ENCODE results near the gene TMEM185B. TPM values are rescaled to one million over a fixed set of nuclear protein-coding genes. Genes with fewer than 3 reads are reported as not detected.
A peak's percentile ranks its signal among the peaks of the same experiment; 100 is the strongest.
"Not testable (repeated sequence)": the region's sequence is repeated elsewhere in the genome, so short reads cannot be mapped to it uniquely, and the experiment has no call there.

Gene TMEM185B
- total and polyA plus RNA-seq, 4 donors = 4.9 to 20.8 (median 12.8) TPM

GRCh38 chr2:120238728-120239487, 15.7 kb upstream of the TMEM185B start:
- Histone ChIP-seq H3K9me3 (ENCODE audit: control insufficient read depth, low read length) (no peaks in the 10 kb centered on the region), H3K36me3 (ENCODE audit: control insufficient read depth in 1 of 2, insufficient read depth in 2 of 2, low read length in 1 of 2) (no peaks in the 10 kb centered on the region), H3K27me3 (ENCODE audit: control insufficient read depth in 1 of 2, insufficient read depth in 2 of 2, low read length in 1 of 2) (no peaks in the 10 kb centered on the region), H3K4me3 (ENCODE audit: low read length in 2 of 2) (no peak overlapping the region), H3K4me1 (ENCODE audit: control insufficient read depth in 1 of 2, insufficient read depth in 2 of 2, low read length in 2 of 2) (no peaks in the 10 kb centered on the region), H3K27ac (ENCODE audit: low read depth in 1 of 2, low read length in 2 of 2) (no peak overlapping the region)
- intact Hi-C loops (cut with DNase I) = no loop called here
- DNase-seq (peak; percentile 72 to 88), ATAC-seq (ENCODE audit: low FRiP score) (peak; percentile 51)
- 81 to 89% methylated on average over 22 of the region's 22 CpGs for WGBS, 2 donors

- Histone ChIP-seq H3K9me3 (ENCODE audit: control insufficient read depth, low read length) (no peaks in the 10 kb centered on the region), H3K27ac (ENCODE audit: low read depth in 1 of 2, low read length in 2 of 2) (no peak overlapping the region), H3K36me3 (ENCODE audit: control insufficient read depth in 1 of 2, insufficient read depth in 2 of 2, low read length in 1 of 2) (no peaks in the 10 kb centered on the region), H3K4me1 (ENCODE audit: control insufficient read depth in 1 of 2, insufficient read depth in 2 of 2, low read length in 2 of 2) (no peaks in the 10 kb centered on the region), H3K27me3 (ENCODE audit: control insufficient read depth in 1 of 2, insufficient read depth in 2 of 2, low read length in 1 of 2) (no peaks in the 10 kb centered on the region), H3K4me3 (ENCODE audit: low read length in 2 of 2) (no peak overlapping the region)
- WGBS, 2 donors = 89 to 91% methylated on average over 10 of the region's 10 CpGs
- DNase-seq (no peak), ATAC-seq (ENCODE audit: low FRiP score) (no peak)
- intact Hi-C loops (cut with DNase I) = no loop called here
Observed at GRCh38 chr2:120237491-120237902, 14.3 kb upstream of the TMEM185B start.

- intact Hi-C loops (cut with DNase I) = no loop called here
- ATAC-seq (ENCODE audit: low FRiP score) = no peak
Observed at GRCh38 chr2:120236791-120237190, 13.6 kb upstream of the TMEM185B start.

GRCh38 chr2:120236316-120236715, 13.1 kb upstream of the TMEM185B start:
- WGBS, 2 donors = 90 to 91% methylated on average over 10 of the region's 10 CpGs
- no peak for ATAC-seq (ENCODE audit: low FRiP score)
- intact Hi-C loops (cut with DNase I) = no loop called here
- Histone ChIP-seq H3K27ac (ENCODE audit: low read depth in 1 of 2, low read length in 2 of 2) (no peak overlapping the region), H3K27me3 (ENCODE audit: control insufficient read depth in 1 of 2, insufficient read depth in 2 of 2, low read length in 1 of 2) (no peaks in the 10 kb centered on the region), H3K9me3 (ENCODE audit: control insufficient read depth, low read length) (no peaks in the 10 kb centered on the region), H3K4me1 (ENCODE audit: control insufficient read depth in 1 of 2, insufficient read depth in 2 of 2, low read length in 2 of 2) (no peaks in the 10 kb centered on the region), H3K4me3 (ENCODE audit: low read length in 2 of 2) (no peak overlapping the region), H3K36me3 (ENCODE audit: control insufficient read depth in 1 of 2, insufficient read depth in 2 of 2, low read length in 1 of 2) (no peaks in the 10 kb centered on the region)
- no peak for DNase-seq

More at GRCh38 chr2:120236791-120237190, 13.6 kb upstream of the TMEM185B start:
- no peaks in the 10 kb centered on the region for H3K4me1 ChIP-seq (ENCODE audit: control insufficient read depth in 1 of 2, insufficient read depth in 2 of 2, low read length in 2 of 2)
- no peaks in the 10 kb centered on the region for H3K9me3 ChIP-seq (ENCODE audit: control insufficient read depth, low read length)
- H3K27me3 ChIP-seq (ENCODE audit: control insufficient read depth in 1 of 2, insufficient read depth in 2 of 2, low read length in 1 of 2) = no peaks in the 10 kb centered on the region
- 88 to 95% methylated on average over 5 of the region's 5 CpGs for WGBS, 2 donors
- H3K36me3 ChIP-seq (ENCODE audit: control insufficient read depth in 1 of 2, insufficient read depth in 2 of 2, low read length in 1 of 2) = no peaks in the 10 kb centered on the region
- H3K4me3 ChIP-seq (ENCODE audit: low read length in 2 of 2) = no peak overlapping the region
- no peak overlapping the region for H3K27ac ChIP-seq (ENCODE audit: low read depth in 1 of 2, low read length in 2 of 2)
- DNase-seq = no peak

GRCh38 chr2:120235681-120236080, 12.5 kb upstream of the TMEM185B start:
- Histone ChIP-seq H3K27me3 (ENCODE audit: control insufficient read depth in 1 of 2, insufficient read depth in 2 of 2, low read length in 1 of 2) (no peaks in the 10 kb centered on the region), H3K36me3 (ENCODE audit: control insufficient read depth in 1 of 2, insufficient read depth in 2 of 2, low read length in 1 of 2) (no peaks in the 10 kb centered on the region), H3K9me3 (ENCODE audit: control insufficient read depth, low read length) (no peaks in the 10 kb centered on the region), H3K4me3 (ENCODE audit: low read length in 2 of 2) (no peak overlapping the region), H3K27ac (ENCODE audit: low read depth in 1 of 2, low read length in 2 of 2) (no peak overlapping the region), H3K4me1 (ENCODE audit: control insufficient read depth in 1 of 2, insufficient read depth in 2 of 2, low read length in 2 of 2) (no peaks in the 10 kb centered on the region)
- WGBS, 2 donors = 88 to 89% methylated on average over 6 of the region's 6 CpGs
- ATAC-seq (ENCODE audit: low FRiP score) (no peak), DNase-seq (no peak)
- intact Hi-C loops (cut with DNase I) = no loop called here

GRCh38 chr2:120235158-120235557, 12.0 kb upstream of the TMEM185B start:
- ATAC-seq (ENCODE audit: low FRiP score); DNase-seq; H3K9me3 ChIP-seq (ENCODE audit: control insufficient read depth, low read length); intact Hi-C loops (cut with DNase I); H3K36me3 ChIP-seq (ENCODE audit: control insufficient read depth in 1 of 2, insufficient read depth in 2 of 2, low read length in 1 of 2); H3K4me3 ChIP-seq (ENCODE audit: low read length in 2 of 2); H3K27ac ChIP-seq (ENCODE audit: low read depth in 1 of 2, low read length in 2 of 2); H3K27me3 ChIP-seq (ENCODE audit: control insufficient read depth in 1 of 2, insufficient read depth in 2 of 2, low read length in 1 of 2); H3K4me1 ChIP-seq (ENCODE audit: control insufficient read depth in 1 of 2, insufficient read depth in 2 of 2, low read length in 2 of 2): not testable (repeated sequence)
- WGBS, 2 donors = 84 to 97% methylated on average over 2 of the region's 2 CpGs

- Histone ChIP-seq H3K9me3 (ENCODE audit: control insufficient read depth, low read length) (no peaks in the 10 kb centered on the region), H3K36me3 (ENCODE audit: control insufficient read depth in 1 of 2, insufficient read depth in 2 of 2, low read length in 1 of 2) (no peaks in the 10 kb centered on the region), H3K27ac (ENCODE audit: low read depth in 1 of 2, low read length in 2 of 2) (no peak overlapping the region), H3K27me3 (ENCODE audit: control insufficient read depth in 1 of 2, insufficient read depth in 2 of 2, low read length in 1 of 2) (no peaks in the 10 kb centered on the region), H3K4me3 (ENCODE audit: low read length in 2 of 2) (no peak overlapping the region), H3K4me1 (ENCODE audit: control insufficient read depth in 1 of 2, insufficient read depth in 2 of 2, low read length in 2 of 2) (no peaks in the 10 kb centered on the region)
- WGBS, 2 donors = 96 to 97% methylated on average over 5 of the region's 5 CpGs
- ATAC-seq (ENCODE audit: low FRiP score) = no peak
- DNase-seq = no peak
- intact Hi-C loops (cut with DNase I) = no loop called here
Observed at GRCh38 chr2:120233292-120233691, 10.1 kb upstream of the TMEM185B start.

- DNase-seq = peak in 1 of 2 donors; percentile 33
- peak; percentile 33 for ATAC-seq (ENCODE audit: low FRiP score)
- Histone ChIP-seq H3K4me1 (ENCODE audit: control insufficient read depth in 1 of 2, insufficient read depth in 2 of 2, low read length in 2 of 2) (no peaks in the 10 kb centered on the region), H3K9me3 (ENCODE audit: control insufficient read depth, low read length) (no peaks in the 10 kb centered on the region), H3K4me3 (ENCODE audit: low read length in 2 of 2) (peak overlapping the region; percentile 4 to 24), H3K36me3 (ENCODE audit: control insufficient read depth in 1 of 2, insufficient read depth in 2 of 2, low read length in 1 of 2) (no peaks in the 10 kb centered on the region), H3K27me3 (ENCODE audit: control insufficient read depth in 1 of 2, insufficient read depth in 2 of 2, low read length in 1 of 2) (no peaks in the 10 kb centered on the region), H3K27ac (ENCODE audit: low read depth in 1 of 2, low read length in 2 of 2) (no peak overlapping the region)
- 45 to 47% methylated on average over 15 of the region's 15 CpGs for WGBS, 2 donors
- intact Hi-C loops (cut with DNase I) = no loop called here
Observed at GRCh38 chr2:120231974-120232635, 8.9 kb upstream of the TMEM185B start.

GRCh38 chr2:120231564-120231973, 8.4 kb upstream of the TMEM185B start:
- intact Hi-C loops (cut with DNase I) = no loop called here
- H3K4me3 ChIP-seq (ENCODE audit: low read length in 2 of 2) = no peak overlapping the region
- 91 to 95% methylated on average over 4 of the region's 4 CpGs for WGBS, 2 donors
- H3K36me3 ChIP-seq (ENCODE audit: control insufficient read depth in 1 of 2, insufficient read depth in 2 of 2, low read length in 1 of 2) = no peaks in the 10 kb centered on the region
- no peak for ATAC-seq (ENCODE audit: low FRiP score)
- H3K9me3 ChIP-seq (ENCODE audit: control insufficient read depth, low read length) = no peaks in the 10 kb centered on the region
- DNase-seq = peak in 1 of 2 donors; percentile 35
- no peaks in the 10 kb centered on the region for H3K4me1 ChIP-seq (ENCODE audit: control insufficient read depth in 1 of 2, insufficient read depth in 2 of 2, low read length in 2 of 2)
- H3K27ac ChIP-seq (ENCODE audit: low read depth in 1 of 2, low read length in 2 of 2) = no peak overlapping the region
- no peaks in the 10 kb centered on the region for H3K27me3 ChIP-seq (ENCODE audit: control insufficient read depth in 1 of 2, insufficient read depth in 2 of 2, low read length in 1 of 2)

Measured in aorta (tissue), 5 donors.